Type B pancreatic cell (in vitro differentiated cells): Measurements from ENCODE around the gene TUBB4B. TPM values are rescaled to one million over a fixed set of nuclear protein-coding genes. Genes with fewer than 3 reads are reported as not detected.

Source experiments
- DNase-seq: peaks from one replicate; pipeline ENCODE4 v3.0.0; 2021; ENCODE audit warnings: mixed read lengths; ENCODE audit not compliant: unreplicated experiment; ENCODE audit errors: extremely low spot score
- H3K27ac Mint-ChIP-seq: 2 replicates; pipeline ENCODE4 v1.8.0; 2021; ENCODE audit warnings: mild to moderate bottlenecking, mixed read lengths
- H3K27me3 Mint-ChIP-seq: 2 replicates; pipeline ENCODE4 v1.8.0; 2021; ENCODE audit warnings: mixed read lengths
- H3K36me3 Mint-ChIP-seq: 2 replicates; pipeline ENCODE4 v1.8.0; 2021; ENCODE audit warnings: mixed read lengths
- H3K4me1 Mint-ChIP-seq: one replicate; pipeline ENCODE4 v1.8.0; 2021; ENCODE audit warnings: mixed read lengths; ENCODE audit not compliant: unreplicated experiment
- H3K4me3 Mint-ChIP-seq: 2 replicates; pipeline ENCODE4 v1.8.0; 2021; ENCODE audit warnings: mild to moderate bottlenecking, mixed read lengths
- H3K9me3 Mint-ChIP-seq: 2 replicates; pipeline ENCODE4 v1.8.0; 2021; ENCODE audit warnings: mixed read lengths
- total RNA-seq: library from RNA; stranded (reverse); gene quantifications from 2 replicates; pipeline ENCODE4 v1.2.1, GENCODE V29; 2021; ENCODE audit warnings: low replicate concordance
- TF ChIP-seq, protein P1 (sequence below): fragments of 200-600 bp; sonication (generic); conservative IDR thresholded peaks from 2 replicates; pipeline ENCODE4 v1.5.0; 2021; ENCODE audit warnings: antibody characterized with exemption, mild to moderate bottlenecking

Gene TUBB4B
- total RNA-seq, 1 donor from 2014 or later, result 326 TPM

DNA sequence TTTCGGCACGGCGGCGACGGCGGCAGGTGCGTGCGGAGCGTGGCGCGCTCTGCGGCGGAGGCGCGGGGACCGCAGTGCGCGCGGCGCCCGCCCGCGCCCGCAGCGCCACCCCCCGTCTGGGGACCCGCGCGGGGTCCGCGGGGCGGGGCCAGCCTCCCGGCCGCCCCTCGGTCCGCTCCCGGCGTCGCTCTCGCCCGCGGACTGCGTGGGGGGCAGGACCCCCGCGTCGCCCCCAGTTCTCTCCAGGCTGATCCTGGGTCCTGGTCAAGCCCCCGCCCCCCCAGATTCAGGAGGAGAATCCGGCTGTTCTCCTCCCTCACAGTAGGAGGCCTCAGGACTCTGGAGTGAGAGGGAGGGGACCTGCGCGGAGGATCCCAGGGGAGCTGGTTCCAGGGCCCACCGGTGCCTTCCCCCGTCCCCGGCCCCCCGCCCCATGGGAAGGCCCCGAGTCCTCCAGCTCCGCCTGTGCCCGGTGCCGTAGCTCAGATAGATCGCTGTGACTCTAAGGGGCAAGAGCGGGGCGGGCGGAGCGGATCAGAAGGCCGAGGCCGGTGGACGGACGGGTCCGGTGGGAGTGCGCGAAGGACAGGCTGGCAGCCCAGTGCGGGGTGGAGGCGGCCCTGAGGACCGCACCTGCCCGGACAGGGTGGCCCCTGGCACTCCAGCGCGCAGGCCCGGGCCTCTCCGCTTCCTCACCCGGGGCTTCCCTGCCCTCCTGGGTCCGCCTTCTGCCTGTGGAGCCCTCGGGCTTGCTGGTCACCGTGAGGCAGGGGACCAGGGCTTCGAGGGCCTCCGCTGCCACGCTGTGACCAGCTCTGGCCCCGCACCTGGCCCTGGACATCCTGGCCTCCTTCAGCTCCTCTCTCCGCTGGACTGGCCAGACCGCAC, 18.7 kb upstream of the TUBB4B start, which contains the start of gene RNF208:
Gene RNF208, minus strand, starts transcription at position 51 of the 888 bp plus-strand sequence. CDS start 1,028 bp downstream, outside the sequence.
- Mint-ChIP-seq H3K4me3 (peak within 1 kb of the TSS; percentile 86), H3K27me3 (peaks cover under 1% of the 10 kb centered on the region)
- no peak for DNase-seq

DNA sequence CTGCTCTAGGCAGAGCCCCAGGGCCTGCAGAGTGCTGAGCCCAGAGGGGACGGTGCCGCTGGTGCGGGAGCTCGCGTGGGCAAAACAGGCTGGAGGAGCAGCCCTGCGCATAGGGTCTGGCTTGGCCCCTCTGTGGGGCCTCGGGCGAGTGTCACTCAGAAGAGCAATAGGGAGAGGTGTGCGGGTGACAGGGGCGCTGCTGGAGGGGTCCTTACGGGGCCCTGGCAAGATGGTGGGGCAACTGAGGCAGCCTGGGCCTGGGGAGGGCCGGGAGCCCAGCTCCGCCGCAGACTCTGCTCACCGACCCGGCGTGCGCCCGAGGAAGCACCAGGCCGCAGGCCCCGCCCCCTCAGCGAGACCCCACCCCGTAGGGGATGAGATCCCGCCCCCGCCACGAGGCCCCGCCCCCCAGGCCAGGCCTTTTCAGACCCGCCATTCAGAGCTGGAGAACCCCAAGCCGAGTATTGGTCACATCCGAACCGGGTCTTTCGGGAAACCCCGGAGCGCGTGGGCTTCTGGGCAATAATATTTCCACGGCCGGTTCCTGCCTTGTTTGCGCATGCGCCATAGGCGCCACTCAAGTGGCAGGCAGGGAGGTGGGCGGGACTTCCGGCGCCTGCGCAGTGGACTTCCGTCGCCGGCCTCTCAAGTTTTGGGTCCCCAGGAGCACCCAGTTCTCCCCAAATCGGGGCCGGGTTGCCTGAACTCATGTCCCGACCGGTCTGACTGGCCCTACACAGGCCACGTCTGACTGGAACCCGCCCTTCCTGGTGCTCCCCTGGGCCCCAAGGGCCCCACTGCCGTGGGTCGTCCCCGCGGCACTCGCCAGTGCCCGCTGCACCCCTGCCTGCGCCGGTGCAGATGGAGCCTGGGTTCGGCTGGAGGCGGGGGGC, 17.8 kb upstream of the TUBB4B start:
- DNase-seq, result peak; percentile 97
- peak overlapping the region; percentile 86 for H3K4me3 Mint-ChIP-seq
- H3K36me3 Mint-ChIP-seq, result no peaks in the 10 kb centered on the region
- TF ChIP-seq, protein P1, sequence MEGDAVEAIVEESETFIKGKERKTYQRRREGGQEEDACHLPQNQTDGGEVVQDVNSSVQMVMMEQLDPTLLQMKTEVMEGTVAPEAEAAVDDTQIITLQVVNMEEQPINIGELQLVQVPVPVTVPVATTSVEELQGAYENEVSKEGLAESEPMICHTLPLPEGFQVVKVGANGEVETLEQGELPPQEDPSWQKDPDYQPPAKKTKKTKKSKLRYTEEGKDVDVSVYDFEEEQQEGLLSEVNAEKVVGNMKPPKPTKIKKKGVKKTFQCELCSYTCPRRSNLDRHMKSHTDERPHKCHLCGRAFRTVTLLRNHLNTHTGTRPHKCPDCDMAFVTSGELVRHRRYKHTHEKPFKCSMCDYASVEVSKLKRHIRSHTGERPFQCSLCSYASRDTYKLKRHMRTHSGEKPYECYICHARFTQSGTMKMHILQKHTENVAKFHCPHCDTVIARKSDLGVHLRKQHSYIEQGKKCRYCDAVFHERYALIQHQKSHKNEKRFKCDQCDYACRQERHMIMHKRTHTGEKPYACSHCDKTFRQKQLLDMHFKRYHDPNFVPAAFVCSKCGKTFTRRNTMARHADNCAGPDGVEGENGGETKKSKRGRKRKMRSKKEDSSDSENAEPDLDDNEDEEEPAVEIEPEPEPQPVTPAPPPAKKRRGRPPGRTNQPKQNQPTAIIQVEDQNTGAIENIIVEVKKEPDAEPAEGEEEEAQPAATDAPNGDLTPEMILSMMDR, result no peak
- peaks cover 3% of the 10 kb centered on the region for H3K27me3 Mint-ChIP-seq
- peaks cover 5% of the 10 kb centered on the region for H3K4me1 Mint-ChIP-seq
- H3K9me3 Mint-ChIP-seq, result no peaks in the 10 kb centered on the region
- peak overlapping the region; percentile 81 for H3K27ac Mint-ChIP-seq

More for the DNA sequence above, 18.7 kb upstream of the TUBB4B start, which contains the start of gene RNF208:
- Mint-ChIP-seq H3K4me1 (peaks cover 1% of the 10 kb centered on the region), H3K9me3 (no peaks in the 10 kb centered on the region), H3K27ac (peak within 1 kb of the TSS; percentile 81), H3K36me3 (no peaks in the 10 kb centered on the region)
- TF ChIP-seq, protein P1, result no peak

DNA sequence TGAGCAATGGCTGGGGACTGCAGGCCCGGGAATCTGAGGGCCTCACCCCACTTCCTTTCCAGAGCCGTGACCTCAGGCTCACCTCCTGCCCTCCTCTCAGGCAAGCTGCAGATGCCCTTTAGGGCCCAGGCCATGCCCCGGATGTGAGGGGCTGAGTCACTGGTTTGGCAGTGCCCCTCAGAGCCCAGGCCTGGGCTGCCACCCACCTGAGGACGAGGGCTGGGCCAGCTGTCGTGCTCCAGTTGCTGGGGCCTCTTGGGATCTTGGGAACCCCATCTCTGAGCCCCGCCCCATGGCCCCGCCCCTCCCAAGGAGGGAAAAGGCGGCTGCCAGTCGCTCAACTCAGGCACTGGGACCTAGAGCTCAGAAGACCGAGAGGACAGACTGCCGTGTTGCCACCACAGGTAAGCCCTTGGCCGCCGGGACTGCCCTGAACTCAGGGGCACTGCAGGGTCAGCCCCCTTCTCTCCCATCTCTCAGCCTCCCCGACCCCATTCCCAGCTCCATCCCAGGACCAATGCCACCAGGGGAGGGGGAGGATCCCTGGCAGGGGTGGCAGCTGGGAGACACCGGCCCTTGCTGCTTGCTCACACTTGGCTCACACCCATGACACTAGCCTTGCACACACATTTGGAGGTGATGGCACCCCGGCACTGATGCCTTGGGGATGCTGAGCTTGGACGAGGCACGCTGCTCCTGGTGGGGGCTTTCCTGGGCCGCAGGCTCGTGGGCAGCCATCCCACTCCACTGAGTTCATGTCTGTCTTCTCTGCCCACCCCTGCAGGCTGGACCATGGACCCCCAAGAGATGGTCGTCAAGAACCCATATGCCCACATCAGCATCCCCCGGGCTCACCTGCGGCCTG, 16.0 kb upstream of the TUBB4B start, which contains the start of gene CYSRT1:
Gene CYSRT1, plus strand, starts transcription at position 345 of the 865 bp plus-strand sequence. Its CDS starts 448 bp downstream, at position 793.
- DNase-seq, result no peak
- Mint-ChIP-seq H3K4me1 (peaks cover 5% of the 10 kb centered on the region), H3K4me3 (peak within 1 kb of the TSS; percentile 86), H3K27me3 (peaks cover 3% of the 10 kb centered on the region), H3K9me3 (no peaks in the 10 kb centered on the region), H3K27ac (peak within 1 kb of the TSS; percentile 81), H3K36me3 (no peaks in the 10 kb centered on the region)
- TF ChIP-seq, protein P1, result no peak

DNA sequence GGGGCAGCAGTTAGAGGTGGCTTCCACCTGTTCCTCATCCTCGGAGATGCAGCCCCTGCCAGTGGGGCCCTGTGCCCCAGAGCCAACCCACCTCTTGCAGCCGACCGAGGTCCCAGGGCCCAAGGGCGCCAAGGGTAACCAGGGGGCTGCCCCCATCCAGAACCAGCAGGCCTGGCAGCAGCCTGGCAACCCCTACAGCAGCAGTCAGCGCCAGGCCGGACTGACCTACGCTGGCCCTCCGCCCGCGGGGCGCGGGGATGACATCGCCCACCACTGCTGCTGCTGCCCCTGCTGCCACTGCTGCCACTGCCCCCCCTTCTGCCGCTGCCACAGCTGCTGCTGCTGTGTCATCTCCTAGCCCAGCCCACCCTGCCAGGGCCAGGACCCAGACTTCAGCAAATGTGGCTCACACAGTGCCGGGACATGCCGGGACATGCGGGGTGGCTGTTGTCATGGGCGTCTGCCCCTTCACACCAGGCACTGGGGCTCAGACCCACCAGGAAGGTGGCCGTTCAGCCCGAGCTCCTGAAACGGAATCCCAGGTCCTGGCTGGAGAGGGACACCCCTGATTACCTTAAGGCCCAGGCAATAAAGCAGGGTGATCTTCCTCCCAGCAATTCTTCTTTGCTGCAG, 15.3 kb upstream of the TUBB4B start:
- Mint-ChIP-seq H3K27me3 (peaks cover 3% of the 10 kb centered on the region), H3K9me3 (no peaks in the 10 kb centered on the region), H3K4me1 (peaks cover 5% of the 10 kb centered on the region), H3K4me3 (peak overlapping the region; percentile 55), H3K36me3 (no peaks in the 10 kb centered on the region), H3K27ac (peak overlapping the region; percentile 34)
- no peak for DNase-seq
- TF ChIP-seq, protein P1, result no peak
